Activated effector memory CD4-positive, alpha-beta T cell treated with Interleukin-2 at 50 U/mL for 16 hours (primary cell): ENCODE results near the gene PAK5.

Source experiments
- DNase-seq: peaks from one replicate; pipeline ENCODE4 v3.0.0-alpha.2; 2020

Gene PAK5

GRCh38 chr20:9775176-9775575, 63.7 kb downstream of the PAK5 start:
- no peak for DNase-seq

DNA sequence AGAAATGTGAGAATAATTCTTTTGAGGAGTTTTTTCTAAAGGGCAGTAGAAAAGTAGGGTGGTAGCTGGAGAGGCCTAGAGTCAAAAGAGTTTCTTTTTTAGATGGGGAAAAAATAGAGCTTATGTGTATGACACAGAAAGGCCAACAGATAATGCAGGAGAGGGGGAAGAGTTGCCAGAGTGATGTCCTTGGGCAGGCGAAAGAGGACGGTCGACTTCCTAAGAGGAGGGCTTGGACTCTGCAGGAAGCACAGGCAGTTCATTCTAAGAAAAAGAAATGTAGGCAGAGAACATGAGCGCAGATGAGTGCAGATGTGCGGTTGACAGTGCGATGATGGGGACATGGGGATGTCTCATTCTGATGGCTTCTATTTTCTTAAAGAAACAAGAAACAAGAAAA, 68.9 kb downstream of the PAK5 start:
- DNase-seq: no peak

- no peak for DNase-seq
Measured at GRCh38 chr20:9761476-9761875, 77.4 kb downstream of the PAK5 start.

DNA sequence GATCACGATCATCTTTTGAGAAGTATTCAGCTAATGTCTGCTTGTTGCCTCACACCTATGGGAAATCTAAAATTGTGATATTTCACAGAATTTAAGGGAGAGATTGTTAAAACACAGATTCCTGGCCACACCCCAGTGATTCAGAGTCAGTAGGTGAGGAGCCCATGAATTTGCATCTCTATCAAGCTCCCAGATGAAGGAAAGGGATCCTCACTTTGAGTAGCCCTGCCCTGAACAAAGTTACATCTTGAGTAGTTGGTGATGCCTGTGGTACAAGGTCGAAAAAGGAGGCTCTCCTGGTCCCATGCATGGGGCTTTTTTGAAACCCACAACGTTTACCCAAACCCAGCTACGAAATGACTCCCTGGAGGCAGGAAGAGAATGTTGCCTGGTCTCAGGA, 79.5 kb downstream of the PAK5 start:
- no peak for DNase-seq

- no peak for DNase-seq
Measured at GRCh38 chr20:9758752-9759151, 80.1 kb downstream of the PAK5 start.

GRCh38 chr20:9756660-9757059, 82.2 kb downstream of the PAK5 start:
- no peak for DNase-seq

DNA sequence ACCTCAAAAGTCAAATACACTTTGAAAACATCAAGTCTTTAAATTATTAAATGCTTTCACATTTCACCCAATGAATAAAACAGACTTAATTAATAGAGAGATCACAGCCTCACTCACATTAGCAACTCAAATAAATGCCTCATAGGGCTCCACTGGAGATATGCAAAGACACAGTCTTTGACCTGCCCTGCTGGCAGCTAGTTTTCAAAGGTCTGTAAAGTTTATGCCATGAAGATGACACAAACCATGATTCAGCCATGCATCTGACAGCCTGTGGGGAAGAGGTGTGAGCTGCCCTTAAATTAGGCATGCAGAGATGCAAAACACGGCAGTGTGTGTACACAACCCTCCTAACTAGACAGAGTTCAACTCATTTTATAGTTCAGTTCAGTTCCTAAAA, 83.6 kb downstream of the PAK5 start:
- no peak for DNase-seq

GRCh38 chr20:9744551-9744950, 94.3 kb downstream of the PAK5 start:
- no peak for DNase-seq

- DNase-seq: no peak
Measured at GRCh38 chr20:9743871-9744270, 95.0 kb downstream of the PAK5 start.

- no peak for DNase-seq
Measured at GRCh38 chr20:9742821-9743220, 96.1 kb downstream of the PAK5 start.

GRCh38 chr20:9741996-9742395, 96.9 kb downstream of the PAK5 start:
- DNase-seq: no peak

DNA sequence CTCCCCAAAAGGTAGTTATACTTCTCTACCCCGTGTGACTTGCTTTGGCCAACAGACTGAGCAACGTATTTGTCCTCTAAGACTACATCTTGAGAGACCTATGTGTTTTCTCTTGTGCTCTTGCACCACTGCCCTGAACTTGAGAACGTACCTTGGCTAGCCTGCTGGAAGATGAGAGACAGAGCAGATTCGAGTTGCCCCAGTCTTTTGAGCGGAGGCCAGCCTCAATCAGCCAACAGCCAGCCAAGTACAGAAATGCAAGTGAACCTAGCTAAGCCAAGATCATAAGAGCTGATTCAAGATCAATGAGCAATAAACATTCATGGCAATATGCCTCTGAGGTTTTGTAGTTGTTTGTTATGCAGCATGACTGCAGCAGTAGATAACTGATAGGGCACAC, 98.4 kb downstream of the PAK5 start:
- DNase-seq: no peak

DNA sequence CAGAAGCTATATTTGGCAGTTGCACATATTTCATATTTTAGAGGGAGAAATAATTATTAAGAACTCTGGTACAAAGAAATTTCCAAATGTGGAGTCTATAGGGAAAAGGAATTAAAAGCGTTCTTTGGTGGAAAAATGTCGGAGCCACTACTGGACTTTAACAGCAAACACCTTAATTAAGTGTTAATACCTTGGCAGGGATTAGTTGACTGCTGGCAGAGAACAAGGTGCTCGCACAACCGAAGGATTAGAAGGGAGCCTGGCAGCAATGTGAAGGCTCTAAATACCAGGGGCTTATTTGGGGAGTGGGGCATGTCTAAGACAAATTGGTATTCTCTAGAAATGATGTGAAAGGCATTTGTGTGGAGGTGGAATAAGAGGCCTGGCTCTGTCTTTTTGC, 98.9 kb downstream of the PAK5 start:
- no peak for DNase-seq

DNA sequence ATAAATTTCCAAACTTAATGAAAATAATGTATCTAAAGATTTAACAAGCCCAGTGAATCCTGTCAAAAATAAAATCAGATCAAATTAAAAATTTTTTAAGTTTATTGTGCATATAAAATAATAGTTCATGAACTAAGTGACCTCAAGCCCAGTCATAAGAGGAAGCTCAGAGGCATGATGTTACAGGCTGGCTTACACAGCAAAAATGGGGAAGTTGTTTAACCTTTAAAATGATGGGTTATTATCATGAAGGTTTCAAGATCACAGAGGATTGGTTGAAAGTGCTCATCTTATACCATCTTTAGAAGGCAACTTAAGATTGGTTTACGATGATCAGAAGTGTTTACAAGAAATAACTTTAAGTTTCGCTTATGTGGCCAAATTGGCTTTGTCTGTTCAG, 102.5 kb downstream of the PAK5 start:
- no peak for DNase-seq

DNA sequence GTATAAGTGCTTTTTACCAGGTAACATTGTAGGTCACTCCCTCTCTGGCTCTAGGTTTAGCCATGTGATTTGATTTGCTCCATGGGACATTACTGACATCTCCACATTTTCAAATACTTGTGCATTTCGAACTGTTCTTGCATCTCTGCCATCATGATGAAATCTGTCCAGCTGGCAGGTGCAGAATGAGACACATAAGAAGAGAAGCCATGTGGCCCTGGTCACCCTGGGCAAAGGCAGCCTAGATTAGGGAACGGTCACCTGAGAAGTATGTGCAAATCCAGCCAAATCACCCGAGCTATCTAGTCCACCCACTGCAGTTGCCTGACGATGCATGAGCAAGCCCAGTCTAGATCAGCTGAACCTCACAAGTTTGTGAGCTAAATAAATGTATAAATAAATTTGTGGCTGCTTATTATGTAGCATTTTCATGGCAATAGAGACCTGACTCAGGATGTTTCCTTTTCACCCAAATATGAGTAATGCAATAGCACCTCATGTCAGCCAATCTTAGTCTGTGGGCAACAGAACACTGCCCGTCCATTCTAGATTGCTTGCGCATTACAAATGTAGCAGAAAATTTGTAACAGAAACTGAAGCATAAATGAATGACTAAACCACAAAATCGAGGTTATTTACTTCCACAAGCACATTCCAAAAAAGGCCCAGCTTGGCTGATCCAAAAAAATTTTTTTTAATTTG, 115.2 kb downstream of the PAK5 start:
- DNase-seq: no peak

- DNase-seq: no peak
Measured at GRCh38 chr20:9711872-9712271, 127.0 kb downstream of the PAK5 start.

GRCh38 chr20:9710685-9711084, 128.2 kb downstream of the PAK5 start:
- no peak for DNase-seq

DNA sequence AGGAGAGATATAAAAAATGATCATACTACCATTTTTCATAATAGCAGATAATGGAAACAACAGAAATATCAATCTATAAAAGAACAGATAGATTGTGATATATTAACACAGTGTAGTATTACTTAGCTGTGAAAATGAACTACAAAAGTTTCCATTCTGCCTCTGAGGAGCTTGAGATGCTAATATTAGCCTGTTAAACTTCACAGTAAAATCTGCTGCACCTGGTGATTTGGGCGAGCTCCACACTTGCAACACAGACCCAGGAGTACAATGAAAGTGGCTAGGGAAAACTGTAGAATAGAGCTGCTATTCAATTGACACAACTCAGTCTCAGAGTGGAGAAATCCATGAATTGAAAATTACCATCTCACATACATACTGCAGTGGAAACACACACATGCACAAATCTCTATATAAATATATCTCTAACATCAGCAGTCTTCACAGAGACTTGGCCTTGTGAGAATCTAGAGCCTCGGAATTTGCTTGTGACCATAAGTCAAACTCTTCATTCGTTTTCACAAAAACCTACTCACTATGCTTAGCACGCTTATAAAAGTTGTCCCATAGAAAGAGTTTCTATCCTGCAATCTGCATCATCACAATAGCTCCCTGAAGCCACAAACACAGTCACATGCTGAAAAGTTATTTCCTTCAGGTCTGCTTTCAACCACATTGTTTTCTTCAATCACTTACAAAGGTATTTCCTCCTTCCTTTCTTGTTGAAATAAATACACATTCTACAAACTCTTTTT, 133.0 kb downstream of the PAK5 start:
- DNase-seq: no peak

GRCh38 chr20:9699181-9699580, 139.7 kb downstream of the PAK5 start:
- no peak for DNase-seq

GRCh38 chr20:9689041-9689440, 149.8 kb downstream of the PAK5 start:
- no peak for DNase-seq

DNA sequence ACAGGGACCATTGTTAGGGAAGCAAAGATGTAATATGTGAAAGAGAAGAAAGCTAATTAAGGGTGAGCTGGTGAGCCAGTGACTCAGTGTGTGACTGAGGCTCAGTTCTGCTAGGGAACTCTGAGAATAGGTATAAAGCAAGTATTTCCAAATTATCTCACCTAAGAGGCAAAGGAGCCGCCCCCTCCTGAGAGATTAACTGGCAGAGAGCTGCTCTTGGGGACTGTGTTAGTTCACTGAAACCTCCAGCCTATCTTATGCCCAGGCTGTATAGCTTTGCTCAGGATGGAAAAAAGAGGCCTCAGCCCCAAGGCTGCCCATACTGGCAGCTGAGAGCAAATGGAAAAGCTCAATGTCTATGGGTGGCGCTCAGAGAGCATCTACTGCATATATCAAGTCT, 152.0 kb downstream of the PAK5 start:
- DNase-seq: no peak

DNA sequence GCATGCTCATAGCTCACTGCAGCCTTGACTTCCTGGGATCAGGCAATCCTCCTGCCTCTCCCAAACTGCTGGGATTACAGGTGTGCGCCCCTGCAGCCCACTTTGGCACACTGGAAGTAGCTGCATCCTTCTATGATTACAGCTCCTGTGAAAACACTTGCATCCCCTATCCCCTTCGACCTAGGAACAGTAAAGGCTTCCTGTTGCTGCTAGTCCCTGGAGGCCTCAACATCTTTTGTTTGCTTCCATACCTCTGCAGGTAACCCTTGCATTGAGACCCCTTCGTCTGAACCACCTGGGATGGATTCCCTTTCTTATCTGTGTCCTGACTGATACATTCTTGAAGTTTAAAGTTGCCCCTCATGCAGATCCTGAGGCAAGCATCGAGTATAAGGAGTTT, 152.4 kb downstream of the PAK5 start:
- DNase-seq: no peak

- DNase-seq: no peak
Measured at GRCh38 chr20:9686001-9686400, 152.9 kb downstream of the PAK5 start.

GRCh38 chr20:9685011-9685410, 153.9 kb downstream of the PAK5 start:
- no peak for DNase-seq

- DNase-seq: no peak
Measured at GRCh38 chr20:9677100-9677623, 161.7 kb downstream of the PAK5 start.
